ENCODE data around the gene OR52N2.
A peak's percentile ranks its signal among the peaks of the same experiment; 100 is the strongest.

The OR52N2 gene

DNA sequence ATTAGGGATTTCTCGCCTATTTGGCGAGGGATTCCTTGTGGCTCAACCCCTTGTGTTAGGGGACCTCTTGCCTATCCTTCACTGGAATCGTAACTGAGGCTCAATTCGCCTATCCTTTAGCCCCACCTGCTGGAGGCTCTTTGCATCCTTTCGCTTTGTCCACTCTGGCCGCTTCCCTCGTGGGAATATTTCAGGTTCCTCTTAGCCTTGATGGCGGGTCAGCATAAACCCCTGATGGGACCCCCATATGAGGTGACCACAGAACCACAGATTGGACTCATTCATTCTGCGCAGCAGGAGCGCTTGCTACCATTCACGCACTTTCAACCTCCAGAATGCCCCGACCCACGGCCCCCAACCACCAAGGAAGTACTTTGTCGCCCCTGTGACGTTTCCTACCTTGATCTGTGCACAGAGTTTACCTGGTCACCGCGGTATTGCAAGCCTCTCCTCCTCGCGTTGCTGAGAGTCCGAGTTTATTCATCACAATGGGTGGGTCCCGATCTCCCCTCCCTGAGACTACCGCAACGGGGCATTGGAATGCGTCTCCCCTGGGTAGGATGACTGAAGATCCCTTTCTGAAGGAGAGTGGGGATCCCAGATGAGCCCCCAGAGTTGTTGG lies at the start of gene OR52N2:
OR52N2 (plus strand) TSS at position 425 of the 622 bp plus-strand sequence. CDS start 11,412 bp downstream, outside the sequence.
- no peaks in the 10 kb centered on the region for H3K4me1 ChIP-seq (ENCODE audit: control insufficient read depth, insufficient read depth, low read length)
- H3K36me3 ChIP-seq (ENCODE audit: control insufficient read depth in 2 of 2, insufficient read depth in 1 of 2, low read length in 2 of 2), result no peaks in the 10 kb centered on the region
- no peak within 1 kb of the TSS for H3K27ac ChIP-seq (ENCODE audit: extremely low read depth, low read depth, low read length)
- no peaks in the 10 kb centered on the region for H3K9me3 ChIP-seq (ENCODE audit: control insufficient read depth, insufficient read depth, low read depth, low read length)
- CTCF ChIA-PET, result interaction anchor here (1.1 to 1.2 kb wide), 2 partner anchors 14 to 1182 kb away, joined by 3 to 12 read pairs; no protein-coding TSS in a partner anchor
- TF ChIP-seq, protein P1, sequence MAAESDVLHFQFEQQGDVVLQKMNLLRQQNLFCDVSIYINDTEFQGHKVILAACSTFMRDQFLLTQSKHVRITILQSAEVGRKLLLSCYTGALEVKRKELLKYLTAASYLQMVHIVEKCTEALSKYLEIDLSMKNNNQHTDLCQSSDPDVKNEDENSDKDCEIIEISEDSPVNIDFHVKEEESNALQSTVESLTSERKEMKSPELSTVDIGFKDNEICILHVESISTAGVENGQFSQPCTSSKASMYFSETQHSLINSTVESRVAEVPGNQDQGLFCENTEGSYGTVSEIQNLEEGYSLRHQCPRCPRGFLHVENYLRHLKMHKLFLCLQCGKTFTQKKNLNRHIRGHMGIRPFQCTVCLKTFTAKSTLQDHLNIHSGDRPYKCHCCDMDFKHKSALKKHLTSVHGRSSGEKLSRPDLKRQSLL (tag by site-specific recombination; IDR thresholded peaks at IDR 0.05), result no peak
- TF ChIP-seq, protein P2, sequence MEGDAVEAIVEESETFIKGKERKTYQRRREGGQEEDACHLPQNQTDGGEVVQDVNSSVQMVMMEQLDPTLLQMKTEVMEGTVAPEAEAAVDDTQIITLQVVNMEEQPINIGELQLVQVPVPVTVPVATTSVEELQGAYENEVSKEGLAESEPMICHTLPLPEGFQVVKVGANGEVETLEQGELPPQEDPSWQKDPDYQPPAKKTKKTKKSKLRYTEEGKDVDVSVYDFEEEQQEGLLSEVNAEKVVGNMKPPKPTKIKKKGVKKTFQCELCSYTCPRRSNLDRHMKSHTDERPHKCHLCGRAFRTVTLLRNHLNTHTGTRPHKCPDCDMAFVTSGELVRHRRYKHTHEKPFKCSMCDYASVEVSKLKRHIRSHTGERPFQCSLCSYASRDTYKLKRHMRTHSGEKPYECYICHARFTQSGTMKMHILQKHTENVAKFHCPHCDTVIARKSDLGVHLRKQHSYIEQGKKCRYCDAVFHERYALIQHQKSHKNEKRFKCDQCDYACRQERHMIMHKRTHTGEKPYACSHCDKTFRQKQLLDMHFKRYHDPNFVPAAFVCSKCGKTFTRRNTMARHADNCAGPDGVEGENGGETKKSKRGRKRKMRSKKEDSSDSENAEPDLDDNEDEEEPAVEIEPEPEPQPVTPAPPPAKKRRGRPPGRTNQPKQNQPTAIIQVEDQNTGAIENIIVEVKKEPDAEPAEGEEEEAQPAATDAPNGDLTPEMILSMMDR (tag by site-specific recombination; IDR thresholded peaks at IDR 0.05), result peak; percentile 53
- no peak for TF ChIP-seq GLI2 (tag by site-specific recombination; IDR thresholded peaks at IDR 0.05; ENCODE audit: borderline replicate concordance, low read depth)
- TF ChIP-seq ZNF654 (tag by site-specific recombination; IDR thresholded peaks at IDR 0.05; ENCODE audit: low read depth), result peak; percentile 88
- peak; percentile 88 for TF ChIP-seq ZBTB48 (tag by site-specific recombination; IDR thresholded peaks at IDR 0.05)
- H3K4me3 ChIP-seq (ENCODE audit: low read depth, low read length), result peak within 1 kb of the TSS; percentile 28
- POLR2A ChIA-PET, result no interaction called here

DNA sequence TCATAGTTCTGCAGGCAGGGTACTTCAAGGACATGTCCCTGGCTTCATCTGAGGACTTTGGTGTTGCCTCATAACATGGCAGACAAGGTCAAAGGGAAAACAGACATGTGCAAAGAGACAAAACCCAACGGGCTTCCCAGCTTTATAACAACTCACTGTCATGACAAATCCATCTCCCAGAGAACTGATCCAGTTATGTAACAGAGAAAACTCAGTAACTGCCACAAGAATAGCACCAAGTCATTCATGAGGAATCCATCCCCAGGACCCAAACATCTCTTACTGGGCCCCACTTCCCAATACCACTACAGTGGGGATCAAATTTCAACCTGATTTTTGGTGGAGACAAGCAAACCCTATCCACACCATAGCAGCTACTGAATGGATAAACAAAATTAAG lies 41.7 kb upstream of the OR52N2 start:
- Histone ChIP-seq H3K4me1 (ENCODE audit: control insufficient read depth, insufficient read depth, low read length) (no peaks in the 10 kb centered on the region), H3K9me3 (ENCODE audit: control insufficient read depth, insufficient read depth, low read depth, low read length) (no peaks in the 10 kb centered on the region), H3K4me3 (ENCODE audit: low read depth, low read length) (no peak overlapping the region), H3K36me3 (ENCODE audit: control insufficient read depth in 2 of 2, insufficient read depth in 1 of 2, low read length in 2 of 2) (no peaks in the 10 kb centered on the region), H3K27ac (ENCODE audit: extremely low read depth, low read depth, low read length) (no peak overlapping the region)
- TF ChIP-seq ZNF121 (tag by site-specific recombination; IDR thresholded peaks at IDR 0.05) (no peak), SP7 (tag by site-specific recombination; IDR thresholded peaks at IDR 0.05) (no peak), ZNF138 (tag by site-specific recombination; IDR thresholded peaks at IDR 0.05; ENCODE audit: borderline replicate concordance) (no peak), BCL11B (tag by site-specific recombination; IDR thresholded peaks at IDR 0.05; ENCODE audit: low read depth) (no peak), ZNF544 (tag by site-specific recombination; IDR thresholded peaks at IDR 0.05) (no peak), SP3 (tag by site-specific recombination; IDR thresholded peaks at IDR 0.05) (no peak), ZNF19 (tag by site-specific recombination; IDR thresholded peaks at IDR 0.05; ENCODE audit: low read depth) (no peak), ZSCAN23 (tag by site-specific recombination; IDR thresholded peaks at IDR 0.05) (no peak), YY2 (tag by site-specific recombination; IDR thresholded peaks at IDR 0.05) (no peak), ZNF354C (tag by site-specific recombination; IDR thresholded peaks at IDR 0.05; ENCODE audit: borderline replicate concordance, low read depth) (no peak), ZSCAN30 (tag by site-specific recombination; IDR thresholded peaks at IDR 0.05) (no peak), GLI4 (tag by site-specific recombination; IDR thresholded peaks at IDR 0.05) (no peak), ZNF341 (tag by site-specific recombination; IDR thresholded peaks at IDR 0.05; ENCODE audit: low read depth) (no peak)
- TF ChIP-seq, protein P3, sequence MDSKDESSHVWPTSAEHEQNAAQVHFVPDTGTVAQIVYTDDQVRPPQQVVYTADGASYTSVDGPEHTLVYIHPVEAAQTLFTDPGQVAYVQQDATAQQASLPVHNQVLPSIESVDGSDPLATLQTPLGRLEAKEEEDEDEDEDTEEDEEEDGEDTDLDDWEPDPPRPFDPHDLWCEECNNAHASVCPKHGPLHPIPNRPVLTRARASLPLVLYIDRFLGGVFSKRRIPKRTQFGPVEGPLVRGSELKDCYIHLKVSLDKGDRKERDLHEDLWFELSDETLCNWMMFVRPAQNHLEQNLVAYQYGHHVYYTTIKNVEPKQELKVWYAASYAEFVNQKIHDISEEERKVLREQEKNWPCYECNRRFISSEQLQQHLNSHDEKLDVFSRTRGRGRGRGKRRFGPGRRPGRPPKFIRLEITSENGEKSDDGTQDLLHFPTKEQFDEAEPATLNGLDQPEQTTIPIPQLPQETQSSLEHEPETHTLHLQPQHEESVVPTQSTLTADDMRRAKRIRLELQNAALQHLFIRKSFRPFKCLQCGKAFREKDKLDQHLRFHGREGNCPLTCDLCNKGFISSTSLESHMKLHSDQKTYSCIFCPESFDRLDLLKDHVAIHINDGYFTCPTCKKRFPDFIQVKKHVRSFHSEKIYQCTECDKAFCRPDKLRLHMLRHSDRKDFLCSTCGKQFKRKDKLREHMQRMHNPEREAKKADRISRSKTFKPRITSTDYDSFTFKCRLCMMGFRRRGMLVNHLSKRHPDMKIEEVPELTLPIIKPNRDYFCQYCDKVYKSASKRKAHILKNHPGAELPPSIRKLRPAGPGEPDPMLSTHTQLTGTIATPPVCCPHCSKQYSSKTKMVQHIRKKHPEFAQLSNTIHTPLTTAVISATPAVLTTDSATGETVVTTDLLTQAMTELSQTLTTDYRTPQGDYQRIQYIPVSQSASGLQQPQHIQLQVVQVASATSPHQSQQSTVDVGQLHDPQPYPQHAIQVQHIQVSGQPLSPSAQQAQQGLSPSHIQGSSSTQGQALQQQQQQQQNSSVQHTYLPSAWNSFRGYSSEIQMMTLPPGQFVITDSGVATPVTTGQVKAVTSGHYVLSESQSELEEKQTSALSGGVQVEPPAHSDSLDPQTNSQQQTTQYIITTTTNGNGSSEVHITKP (tag by site-specific recombination; IDR thresholded peaks at IDR 0.05), result no peak
- TF ChIP-seq, protein P4, sequence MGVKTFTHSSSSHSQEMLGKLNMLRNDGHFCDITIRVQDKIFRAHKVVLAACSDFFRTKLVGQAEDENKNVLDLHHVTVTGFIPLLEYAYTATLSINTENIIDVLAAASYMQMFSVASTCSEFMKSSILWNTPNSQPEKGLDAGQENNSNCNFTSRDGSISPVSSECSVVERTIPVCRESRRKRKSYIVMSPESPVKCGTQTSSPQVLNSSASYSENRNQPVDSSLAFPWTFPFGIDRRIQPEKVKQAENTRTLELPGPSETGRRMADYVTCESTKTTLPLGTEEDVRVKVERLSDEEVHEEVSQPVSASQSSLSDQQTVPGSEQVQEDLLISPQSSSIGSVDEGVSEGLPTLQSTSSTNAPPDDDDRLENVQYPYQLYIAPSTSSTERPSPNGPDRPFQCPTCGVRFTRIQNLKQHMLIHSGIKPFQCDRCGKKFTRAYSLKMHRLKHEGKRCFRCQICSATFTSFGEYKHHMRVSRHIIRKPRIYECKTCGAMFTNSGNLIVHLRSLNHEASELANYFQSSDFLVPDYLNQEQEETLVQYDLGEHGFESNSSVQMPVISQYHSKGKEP (tag by site-specific recombination; IDR thresholded peaks at IDR 0.05), result no peak
- TF ChIP-seq, protein P1 (tag by site-specific recombination; IDR thresholded peaks at IDR 0.05), result no peak
- TF ChIP-seq, protein P5, sequence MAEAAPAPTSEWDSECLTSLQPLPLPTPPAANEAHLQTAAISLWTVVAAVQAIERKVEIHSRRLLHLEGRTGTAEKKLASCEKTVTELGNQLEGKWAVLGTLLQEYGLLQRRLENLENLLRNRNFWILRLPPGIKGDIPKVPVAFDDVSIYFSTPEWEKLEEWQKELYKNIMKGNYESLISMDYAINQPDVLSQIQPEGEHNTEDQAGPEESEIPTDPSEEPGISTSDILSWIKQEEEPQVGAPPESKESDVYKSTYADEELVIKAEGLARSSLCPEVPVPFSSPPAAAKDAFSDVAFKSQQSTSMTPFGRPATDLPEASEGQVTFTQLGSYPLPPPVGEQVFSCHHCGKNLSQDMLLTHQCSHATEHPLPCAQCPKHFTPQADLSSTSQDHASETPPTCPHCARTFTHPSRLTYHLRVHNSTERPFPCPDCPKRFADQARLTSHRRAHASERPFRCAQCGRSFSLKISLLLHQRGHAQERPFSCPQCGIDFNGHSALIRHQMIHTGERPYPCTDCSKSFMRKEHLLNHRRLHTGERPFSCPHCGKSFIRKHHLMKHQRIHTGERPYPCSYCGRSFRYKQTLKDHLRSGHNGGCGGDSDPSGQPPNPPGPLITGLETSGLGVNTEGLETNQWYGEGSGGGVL (tag by site-specific recombination; IDR thresholded peaks at IDR 0.05), result no peak
- CTCF ChIA-PET, result no interaction called here
- POLR2A ChIA-PET, result no interaction called here
